Astrocyte (in vitro differentiated cells and primary cell): ENCODE measurements around the gene CRB2. TPM values are rescaled to one million over a fixed set of nuclear protein-coding genes. Genes with fewer than 3 reads are reported as not detected.

Experiments
- DNase-seq: peaks from one replicate; pipeline ENCODE4 v3.0.0-alpha.2; 2010; ENCODE audit warnings: low read depth
- FAIRE-seq: peaks from 2 replicates; lab custom pipeline; 2011; peaks lifted over from hg19 to GRCh38; lab: Jason Lieb, UNC
- H2AFZ ChIP-seq: 2 replicates; pipeline ENCODE4 v1.6.0; 2012; ENCODE audit warnings: low read depth, low read length, inconsistent platforms
- H3K27ac ChIP-seq: 2 replicates; pipeline ENCODE4 v1.5.1; 2011; ENCODE audit warnings: low read depth, low read length, inconsistent platforms
- H3K27me3 ChIP-seq: 2 replicates; pipeline ENCODE4 v1.6.0; 2011; ENCODE audit warnings: low read length, inconsistent platforms; ENCODE audit not compliant: insufficient read depth
- H3K36me3 ChIP-seq: 2 replicates; pipeline ENCODE4 v1.5.1; 2011; ENCODE audit warnings: low read length, inconsistent platforms; ENCODE audit not compliant: insufficient read depth
- H3K4me1 ChIP-seq: 2 replicates; pipeline ENCODE4 v1.5.1; 2011; ENCODE audit warnings: low read length, inconsistent platforms; ENCODE audit not compliant: insufficient read depth
- H3K4me2 ChIP-seq: 2 replicates; pipeline ENCODE4 v1.6.0; 2012; ENCODE audit warnings: low read length, inconsistent platforms
- H3K4me3 ChIP-seq: 2 replicates; pipeline ENCODE4 v1.5.1; 2011; ENCODE audit warnings: low read depth, mild to moderate bottlenecking, low read length, inconsistent platforms; ENCODE audit not compliant: insufficient read depth
- H3K79me2 ChIP-seq: 2 replicates; pipeline ENCODE4 v1.6.0; 2012; ENCODE audit warnings: mild to moderate bottlenecking, low read length, inconsistent platforms; ENCODE audit not compliant: insufficient read depth
- H3K9ac ChIP-seq: 2 replicates; pipeline ENCODE4 v1.6.0; 2012; ENCODE audit warnings: mild to moderate bottlenecking, low read length, inconsistent platforms
- H3K9me3 ChIP-seq: 2 replicates; pipeline ENCODE4 v1.5.1; 2012; ENCODE audit warnings: low read depth, mild to moderate bottlenecking, low read length, inconsistent platforms; ENCODE audit not compliant: insufficient read depth
- H4K20me1 ChIP-seq: 2 replicates; pipeline ENCODE4 v1.6.0; 2012; ENCODE audit warnings: low read length, inconsistent platforms; ENCODE audit not compliant: insufficient read depth
- H3K27ac Mint-ChIP-seq: one replicate; pipeline ENCODE4 v1.8.0; 2021; ENCODE audit warnings: mild to moderate bottlenecking, mixed read lengths; ENCODE audit not compliant: unreplicated experiment
- H3K27me3 Mint-ChIP-seq: one replicate; pipeline ENCODE4 v1.8.0; 2021; ENCODE audit warnings: low read depth, mixed read lengths; ENCODE audit not compliant: unreplicated experiment
- H3K36me3 Mint-ChIP-seq: one replicate; pipeline ENCODE4 v1.8.0; 2021; ENCODE audit warnings: low read depth, mixed read lengths; ENCODE audit not compliant: unreplicated experiment
- H3K4me1 Mint-ChIP-seq: one replicate; pipeline ENCODE4 v1.8.0; 2021; ENCODE audit warnings: low read depth, mixed read lengths; ENCODE audit not compliant: unreplicated experiment
- H3K4me3 Mint-ChIP-seq: one replicate; pipeline ENCODE4 v1.8.0; 2021; ENCODE audit warnings: mild to moderate bottlenecking, moderate library complexity, mixed read lengths; ENCODE audit not compliant: unreplicated experiment
- H3K9me3 Mint-ChIP-seq: one replicate; pipeline ENCODE4 v1.8.0; 2021; ENCODE audit warnings: mild to moderate bottlenecking, mixed read lengths; ENCODE audit not compliant: unreplicated experiment
- EZH2 ChIP-seq: IDR thresholded peaks from 2 replicates; pipeline ENCODE4 v1.6.1; 2012; ENCODE audit warnings: mild to moderate bottlenecking, low read length, inconsistent platforms; ENCODE audit not compliant: insufficient read depth
- total RNA-seq: library from RNA; stranded (reverse); gene quantifications from 2 replicates; pipeline ENCODE4 v1.2.1, GENCODE V29; 2021
- TF ChIP-seq, protein P1 (sequence below): IDR thresholded peaks from 2 replicates; pipeline ENCODE4 v1.5.1; 2011; ENCODE audit warnings: low read depth, mild to moderate bottlenecking, inconsistent platforms, low read length, moderate library complexity; ENCODE audit not compliant: insufficient read depth

The CRB2 gene
- total RNA-seq, 1 donor from 2014 or later = 2.4 TPM

DNA sequence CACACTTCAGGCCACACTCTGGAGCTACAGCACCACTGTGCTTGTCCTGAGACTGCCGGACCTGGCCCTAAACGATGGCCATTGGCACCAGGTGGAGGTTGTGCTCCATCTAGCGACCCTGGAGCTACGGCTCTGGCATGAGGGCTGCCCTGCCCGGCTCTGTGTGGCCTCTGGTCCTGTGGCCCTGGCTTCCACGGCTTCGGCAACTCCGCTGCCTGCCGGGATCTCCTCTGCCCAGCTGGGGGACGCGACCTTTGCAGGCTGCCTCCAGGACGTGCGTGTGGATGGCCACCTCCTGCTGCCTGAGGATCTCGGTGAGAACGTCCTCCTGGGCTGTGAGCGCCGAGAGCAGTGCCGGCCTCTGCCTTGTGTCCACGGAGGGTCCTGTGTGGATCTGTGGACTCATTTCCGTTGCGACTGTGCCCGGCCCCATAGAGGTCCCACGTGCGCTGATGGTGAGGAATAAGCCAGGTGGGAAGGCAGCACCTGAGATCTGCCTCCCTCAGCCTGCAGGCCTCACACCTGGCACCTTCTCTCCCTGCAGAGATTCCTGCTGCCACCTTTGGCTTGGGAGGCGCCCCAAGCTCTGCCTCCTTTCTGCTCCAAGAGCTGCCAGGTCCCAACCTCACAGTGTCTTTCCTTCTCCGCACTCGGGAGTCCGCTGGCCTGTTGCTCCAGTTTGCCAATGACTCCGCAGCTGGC is 14.7 kb downstream of the CRB2 start:
- Histone ChIP-seq H4K20me1 (no peaks in the 10 kb centered on the region), H3K27me3 (peaks cover 28% of the 10 kb centered on the region), H3K79me2 (no peaks in the 10 kb centered on the region), H3K9ac (no peak overlapping the region), H3K4me2 (no peak overlapping the region), H3K4me3 (no peak overlapping the region), H2AFZ (no peak overlapping the region), H3K4me1 (peaks cover 4% of the 10 kb centered on the region), H3K27ac (no peak overlapping the region), H3K9me3 (peaks cover 5% of the 10 kb centered on the region), H3K36me3 (no peaks in the 10 kb centered on the region)
- peaks cover 3% of the 10 kb centered on the region for H3K9me3 Mint-ChIP-seq
- FAIRE-seq (no peak), DNase-seq (no peak)
- H3K4me3 Mint-ChIP-seq = no peak overlapping the region
- H3K27ac Mint-ChIP-seq = no peak overlapping the region
- H3K36me3 Mint-ChIP-seq = peaks cover 7% of the 10 kb centered on the region
- peaks cover 8% of the 10 kb centered on the region for H3K4me1 Mint-ChIP-seq
- H3K27me3 Mint-ChIP-seq = peaks cover 25% of the 10 kb centered on the region
- TF ChIP-seq, protein P1, sequence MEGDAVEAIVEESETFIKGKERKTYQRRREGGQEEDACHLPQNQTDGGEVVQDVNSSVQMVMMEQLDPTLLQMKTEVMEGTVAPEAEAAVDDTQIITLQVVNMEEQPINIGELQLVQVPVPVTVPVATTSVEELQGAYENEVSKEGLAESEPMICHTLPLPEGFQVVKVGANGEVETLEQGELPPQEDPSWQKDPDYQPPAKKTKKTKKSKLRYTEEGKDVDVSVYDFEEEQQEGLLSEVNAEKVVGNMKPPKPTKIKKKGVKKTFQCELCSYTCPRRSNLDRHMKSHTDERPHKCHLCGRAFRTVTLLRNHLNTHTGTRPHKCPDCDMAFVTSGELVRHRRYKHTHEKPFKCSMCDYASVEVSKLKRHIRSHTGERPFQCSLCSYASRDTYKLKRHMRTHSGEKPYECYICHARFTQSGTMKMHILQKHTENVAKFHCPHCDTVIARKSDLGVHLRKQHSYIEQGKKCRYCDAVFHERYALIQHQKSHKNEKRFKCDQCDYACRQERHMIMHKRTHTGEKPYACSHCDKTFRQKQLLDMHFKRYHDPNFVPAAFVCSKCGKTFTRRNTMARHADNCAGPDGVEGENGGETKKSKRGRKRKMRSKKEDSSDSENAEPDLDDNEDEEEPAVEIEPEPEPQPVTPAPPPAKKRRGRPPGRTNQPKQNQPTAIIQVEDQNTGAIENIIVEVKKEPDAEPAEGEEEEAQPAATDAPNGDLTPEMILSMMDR = no peak
- no peak for TF ChIP-seq EZH2

GRCh38 chr9:123371228-123371584 is 15.2 kb downstream of the CRB2 start:
- H3K36me3 ChIP-seq = no peaks in the 10 kb centered on the region
- H3K9me3 ChIP-seq = peaks cover 5% of the 10 kb centered on the region
- no peak overlapping the region for H3K27ac ChIP-seq
- peaks cover 3% of the 10 kb centered on the region for H3K9me3 Mint-ChIP-seq
- H3K9ac ChIP-seq = no peak overlapping the region
- peaks cover 25% of the 10 kb centered on the region for H3K27me3 Mint-ChIP-seq
- H3K27me3 ChIP-seq = peaks cover 28% of the 10 kb centered on the region
- TF ChIP-seq, protein P1 = no peak
- no peak for TF ChIP-seq EZH2
- H3K4me2 ChIP-seq = no peak overlapping the region
- peaks cover 7% of the 10 kb centered on the region for H3K4me1 ChIP-seq
- H3K27ac Mint-ChIP-seq = no peak overlapping the region
- no peak overlapping the region for H2AFZ ChIP-seq
- H3K36me3 Mint-ChIP-seq = peaks cover 7% of the 10 kb centered on the region
- no peaks in the 10 kb centered on the region for H4K20me1 ChIP-seq
- no peak for FAIRE-seq
- no peaks in the 10 kb centered on the region for H3K79me2 ChIP-seq
- peaks cover 8% of the 10 kb centered on the region for H3K4me1 Mint-ChIP-seq
- H3K4me3 Mint-ChIP-seq = no peak overlapping the region
- H3K4me3 ChIP-seq = no peak overlapping the region
- DNase-seq = no peak

GRCh38 chr9:123371805-123372590 is 16.0 kb downstream of the CRB2 start:
- Histone ChIP-seq H3K9me3 (peaks cover 5% of the 10 kb centered on the region), H3K36me3 (no peaks in the 10 kb centered on the region), H3K4me3 (no peak overlapping the region), H3K4me1 (peaks cover 7% of the 10 kb centered on the region), H3K27me3 (peaks cover 28% of the 10 kb centered on the region), H4K20me1 (no peaks in the 10 kb centered on the region), H3K4me2 (no peak overlapping the region), H3K79me2 (no peaks in the 10 kb centered on the region), H3K27ac (no peak overlapping the region), H2AFZ (no peak overlapping the region), H3K9ac (no peak overlapping the region)
- Mint-ChIP-seq H3K36me3 (peaks cover 7% of the 10 kb centered on the region), H3K4me3 (peak overlapping the region; percentile 69), H3K27me3 (peaks cover 26% of the 10 kb centered on the region), H3K9me3 (peaks cover 3% of the 10 kb centered on the region), H3K27ac (no peak overlapping the region), H3K4me1 (peaks cover 8% of the 10 kb centered on the region)
- FAIRE-seq (no peak), DNase-seq (no peak)
- no peak for TF ChIP-seq EZH2
- TF ChIP-seq, protein P1 = no peak
